ENCODE data around the gene UNC93B1.
A peak's percentile ranks its signal among the peaks of the same experiment; 100 is the strongest.

UNC93B1 gene

GRCh38 chr11:68003846-68004550 lies at the start of gene UNC93B1:
TSS of gene UNC93B1 (minus strand) at chr11:68004097. CDS start at chr11:68004043, 54 bp downstream.
- Histone ChIP-seq H3K27ac (ENCODE audit: low read depth, low read length) (no peak within 1 kb of the TSS), H3K4me1 (ENCODE audit: control insufficient read depth in 5 of 5, insufficient read depth in 5 of 5, low read length in 5 of 5) (peaks cover 0 to 39% (median 24%) of the 10 kb centered on the region in 5 donors), H3K9me3 (ENCODE audit: control insufficient read depth in 5 of 5, low read length in 5 of 5) (no peaks in the 10 kb centered on the region), H3K4me3 (ENCODE audit: low read depth in 1 of 5, low read length in 5 of 5) (peak within 1 kb of the TSS; percentile 55 to 75 (median 68)), H3K27me3 (ENCODE audit: control insufficient read depth in 5 of 5, insufficient read depth in 4 of 5, low read length in 5 of 5) (no peaks in the 10 kb centered on the region), H3K9ac (ENCODE audit: low read length in 5 of 5) (peak within 1 kb of the TSS in 4 of 5 donors; percentile 40 to 68 (median 53)), H3K36me3 (ENCODE audit: control insufficient read depth in 5 of 5, insufficient read depth in 5 of 5, low read length in 5 of 5) (peaks cover 0 to 3% (median 0%) of the 10 kb centered on the region in 5 donors)

- peaks cover under 1 to 64% (median 56%) of the 10 kb centered on the region in 5 donors for H3K36me3 ChIP-seq (ENCODE audit: control insufficient read depth in 5 of 5, insufficient read depth in 5 of 5, low read length in 5 of 5)
- no peaks in the 10 kb centered on the region for H3K9me3 ChIP-seq (ENCODE audit: control insufficient read depth in 5 of 5, low read length in 5 of 5)
- no peak overlapping the region for H3K27ac ChIP-seq (ENCODE audit: low read depth, low read length)
- no peak overlapping the region for H3K4me3 ChIP-seq (ENCODE audit: low read depth in 1 of 5, low read length in 5 of 5)
- no peak overlapping the region for H3K9ac ChIP-seq (ENCODE audit: low read length in 5 of 5)
- peaks cover 0 to 6% (median 0%) of the 10 kb centered on the region in 5 donors for H3K4me1 ChIP-seq (ENCODE audit: control insufficient read depth in 5 of 5, insufficient read depth in 5 of 5, low read length in 5 of 5)
- no peaks in the 10 kb centered on the region for H3K27me3 ChIP-seq (ENCODE audit: control insufficient read depth in 5 of 5, insufficient read depth in 4 of 5, low read length in 5 of 5)
Measured at GRCh38 chr11:68053117-68053516, 49.2 kb upstream of the UNC93B1 start.

- no peak overlapping the region for H3K9ac ChIP-seq (ENCODE audit: low read length in 5 of 5)
- H3K27me3 ChIP-seq (ENCODE audit: control insufficient read depth in 5 of 5, insufficient read depth in 4 of 5, low read length in 5 of 5): no peaks in the 10 kb centered on the region
- H3K4me3 ChIP-seq (ENCODE audit: low read depth in 1 of 5, low read length in 5 of 5): no peak overlapping the region
- H3K9me3 ChIP-seq (ENCODE audit: control insufficient read depth in 5 of 5, low read length in 5 of 5): no peaks in the 10 kb centered on the region
- H3K27ac ChIP-seq (ENCODE audit: low read depth, low read length): no peak overlapping the region
- H3K4me1 ChIP-seq (ENCODE audit: control insufficient read depth in 5 of 5, insufficient read depth in 5 of 5, low read length in 5 of 5): peaks cover 0 to 6% (median 3%) of the 10 kb centered on the region in 5 donors
- H3K36me3 ChIP-seq (ENCODE audit: control insufficient read depth in 5 of 5, insufficient read depth in 5 of 5, low read length in 5 of 5): peaks cover 0 to 66% (median 62%) of the 10 kb centered on the region in 5 donors
Measured at GRCh38 chr11:68052137-68052873, 48.4 kb upstream of the UNC93B1 start.

- Histone ChIP-seq H3K9ac (ENCODE audit: low read length in 5 of 5) (peak overlapping the region in 1 of 5 donors; percentile 44), H3K36me3 (ENCODE audit: control insufficient read depth in 5 of 5, insufficient read depth in 5 of 5, low read length in 5 of 5) (peaks cover 0 to 70% (median 62%) of the 10 kb centered on the region in 5 donors), H3K27ac (ENCODE audit: low read depth, low read length) (no peak overlapping the region)
Measured at GRCh38 chr11:68051191-68052136, 47.6 kb upstream of the UNC93B1 start.

GRCh38 chr11:68050371-68050841 lies 46.5 kb upstream of the UNC93B1 start:
- no peak overlapping the region for H3K4me3 ChIP-seq (ENCODE audit: low read depth in 1 of 5, low read length in 5 of 5)
- H3K27me3 ChIP-seq (ENCODE audit: control insufficient read depth in 5 of 5, insufficient read depth in 4 of 5, low read length in 5 of 5): no peaks in the 10 kb centered on the region
- peaks cover 0 to 6% (median 3%) of the 10 kb centered on the region in 5 donors for H3K4me1 ChIP-seq (ENCODE audit: control insufficient read depth in 5 of 5, insufficient read depth in 5 of 5, low read length in 5 of 5)
- H3K9ac ChIP-seq (ENCODE audit: low read length in 5 of 5): no peak overlapping the region
- H3K27ac ChIP-seq (ENCODE audit: low read depth, low read length): no peak overlapping the region
- no peaks in the 10 kb centered on the region for H3K9me3 ChIP-seq (ENCODE audit: control insufficient read depth in 5 of 5, low read length in 5 of 5)
- H3K36me3 ChIP-seq (ENCODE audit: control insufficient read depth in 5 of 5, insufficient read depth in 5 of 5, low read length in 5 of 5): peaks cover 0 to 80% (median 70%) of the 10 kb centered on the region in 5 donors

More at GRCh38 chr11:68051191-68052136, 47.6 kb upstream of the UNC93B1 start:
- no peaks in the 10 kb centered on the region for H3K9me3 ChIP-seq (ENCODE audit: control insufficient read depth in 5 of 5, low read length in 5 of 5)
- peaks cover 0 to 6% (median 3%) of the 10 kb centered on the region in 5 donors for H3K4me1 ChIP-seq (ENCODE audit: control insufficient read depth in 5 of 5, insufficient read depth in 5 of 5, low read length in 5 of 5)
- H3K27me3 ChIP-seq (ENCODE audit: control insufficient read depth in 5 of 5, insufficient read depth in 4 of 5, low read length in 5 of 5): no peaks in the 10 kb centered on the region
- H3K4me3 ChIP-seq (ENCODE audit: low read depth in 1 of 5, low read length in 5 of 5): no peak overlapping the region

GRCh38 chr11:68049509-68050370 lies 45.8 kb upstream of the UNC93B1 start:
- Histone ChIP-seq H3K9me3 (ENCODE audit: control insufficient read depth in 5 of 5, low read length in 5 of 5) (no peaks in the 10 kb centered on the region), H3K9ac (ENCODE audit: low read length in 5 of 5) (no peak overlapping the region), H3K27ac (ENCODE audit: low read depth, low read length) (no peak overlapping the region), H3K4me1 (ENCODE audit: control insufficient read depth in 5 of 5, insufficient read depth in 5 of 5, low read length in 5 of 5) (peaks cover 0 to 6% (median 3%) of the 10 kb centered on the region in 5 donors), H3K36me3 (ENCODE audit: control insufficient read depth in 5 of 5, insufficient read depth in 5 of 5, low read length in 5 of 5) (peaks cover 0 to 86% (median 76%) of the 10 kb centered on the region in 5 donors), H3K27me3 (ENCODE audit: control insufficient read depth in 5 of 5, insufficient read depth in 4 of 5, low read length in 5 of 5) (no peaks in the 10 kb centered on the region), H3K4me3 (ENCODE audit: low read depth in 1 of 5, low read length in 5 of 5) (no peak overlapping the region)

- Histone ChIP-seq H3K9ac (ENCODE audit: low read length in 5 of 5) (no peak overlapping the region), H3K4me3 (ENCODE audit: low read depth in 1 of 5, low read length in 5 of 5) (no peak overlapping the region), H3K9me3 (ENCODE audit: control insufficient read depth in 5 of 5, low read length in 5 of 5) (no peaks in the 10 kb centered on the region), H3K27ac (ENCODE audit: low read depth, low read length) (no peak overlapping the region), H3K36me3 (ENCODE audit: control insufficient read depth in 5 of 5, insufficient read depth in 5 of 5, low read length in 5 of 5) (peaks cover 0 to 95% (median 83%) of the 10 kb centered on the region in 5 donors), H3K27me3 (ENCODE audit: control insufficient read depth in 5 of 5, insufficient read depth in 4 of 5, low read length in 5 of 5) (no peaks in the 10 kb centered on the region), H3K4me1 (ENCODE audit: control insufficient read depth in 5 of 5, insufficient read depth in 5 of 5, low read length in 5 of 5) (peaks cover 0 to 6% (median 3%) of the 10 kb centered on the region in 5 donors)
Measured at GRCh38 chr11:68048681-68049508, 45.0 kb upstream of the UNC93B1 start.

GRCh38 chr11:68047437-68048290 lies 43.8 kb upstream of the UNC93B1 start:
- Histone ChIP-seq H3K27ac (ENCODE audit: low read depth, low read length) (no peak overlapping the region), H3K4me1 (ENCODE audit: control insufficient read depth in 5 of 5, insufficient read depth in 5 of 5, low read length in 5 of 5) (peaks cover 0 to 12% (median 6%) of the 10 kb centered on the region in 5 donors), H3K9ac (ENCODE audit: low read length in 5 of 5) (no peak overlapping the region), H3K36me3 (ENCODE audit: control insufficient read depth in 5 of 5, insufficient read depth in 5 of 5, low read length in 5 of 5) (peaks cover 0 to 94% (median 75%) of the 10 kb centered on the region in 5 donors), H3K9me3 (ENCODE audit: control insufficient read depth in 5 of 5, low read length in 5 of 5) (no peaks in the 10 kb centered on the region), H3K27me3 (ENCODE audit: control insufficient read depth in 5 of 5, insufficient read depth in 4 of 5, low read length in 5 of 5) (no peaks in the 10 kb centered on the region), H3K4me3 (ENCODE audit: low read depth in 1 of 5, low read length in 5 of 5) (no peak overlapping the region)
